Panc1 (cell line): Measurements from ENCODE around the gene KRTAP9-8.
"Not testable (repeated sequence)": the region's sequence is repeated elsewhere in the genome, so short reads cannot be mapped to it uniquely, and the experiment has no call there.

ENCODE experiments used
- CTCF ChIP-seq: fragments of 450-650 bp; IDR thresholded peaks from 2 replicates; pipeline ENCODE4 v1.5.1; 2017; ENCODE audit warnings: mild to moderate bottlenecking
- POLR2AphosphoS5 ChIP-seq: IDR thresholded peaks from 2 replicates; pipeline ENCODE4 v1.6.1; 2012; ENCODE audit warnings: mild to moderate bottlenecking, low read depth, low read length, moderate library complexity
- SIN3A ChIP-seq: IDR thresholded peaks from 2 replicates; pipeline ENCODE4 v1.6.1; 2012; ENCODE audit warnings: low read depth, mild to moderate bottlenecking, low read length, moderate library complexity, borderline replicate concordance; ENCODE audit not compliant: insufficient read depth
- TCF7L2 ChIP-seq: IDR thresholded peaks from 2 replicates; pipeline ENCODE4 v1.6.1; 2011; ENCODE audit warnings: mild to moderate bottlenecking, low read depth, low read length, inconsistent platforms

GRCh38 chr17:41226598-41227095, 11.2 kb upstream of the KRTAP9-8 start, which contains the start of gene KRTAP9-2:
- TF ChIP-seq TCF7L2, SIN3A, POLR2AphosphoS5, CTCF: not testable (repeated sequence)
